GM23338 (cell line): Measurements from ENCODE around the gene CWC22.
"Not testable (repeated sequence)": the region's sequence is repeated elsewhere in the genome, so short reads cannot be mapped to it uniquely, and the experiment has no call there.

Source experiments
- EZH2 ChIP-seq: fragments of 200-600 bp; sonication (generic); IDR thresholded peaks from one replicate; pipeline ENCODE4 v1.8.0; 2017; ENCODE audit warnings: antibody characterized with exemption, mild to moderate bottlenecking, low read depth; ENCODE audit not compliant: unreplicated experiment
- POLR2AphosphoS5 ChIP-seq: IDR thresholded peaks from 2 replicates; pipeline ENCODE4 v1.6.1; 2016; ENCODE audit warnings: antibody characterized with exemption, low read depth
- TF ChIP-seq, protein P1 (sequence below), 2 experiments: fragments of 200-600 bp in 1 of 2; sonication (generic) in 1 of 2; conservative IDR thresholded peaks; 2 replicates each; pipeline versions ENCODE4 v1.5.1 to v1.6.1; 2016 to 2017; ENCODE audit warnings: antibody characterized with exemption in 2 of 2, low read depth in 2 of 2, mild to moderate bottlenecking in 2 of 2, moderate library complexity in 1 of 2
- TF ChIP-seq, protein P2 (sequence below): IDR thresholded peaks from one replicate; pipeline ENCODE4 v1.6.1; 2018; ENCODE audit warnings: antibody characterized with exemption; ENCODE audit not compliant: unreplicated experiment

DNA sequence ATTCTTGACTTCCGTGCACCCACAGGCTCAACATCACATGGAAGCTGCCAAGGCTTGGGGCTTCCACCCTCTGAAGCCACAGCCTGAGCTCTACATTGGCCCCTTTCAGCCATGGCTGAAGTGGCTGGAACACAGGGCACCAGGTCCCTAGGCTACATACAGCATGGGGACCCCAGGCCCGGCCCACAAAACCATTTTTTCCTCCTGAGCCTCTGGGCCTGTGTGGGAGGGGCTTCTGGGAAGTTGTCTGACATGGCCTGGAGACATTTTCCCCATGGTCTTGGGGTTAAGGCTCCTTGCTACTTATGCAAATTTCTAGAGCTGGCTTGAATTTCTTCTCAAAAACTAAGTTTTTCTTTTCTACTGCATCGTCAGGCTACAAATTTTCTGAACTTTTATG is 77.1 kb downstream of the CWC22 start:
- TF ChIP-seq, protein P1, sequence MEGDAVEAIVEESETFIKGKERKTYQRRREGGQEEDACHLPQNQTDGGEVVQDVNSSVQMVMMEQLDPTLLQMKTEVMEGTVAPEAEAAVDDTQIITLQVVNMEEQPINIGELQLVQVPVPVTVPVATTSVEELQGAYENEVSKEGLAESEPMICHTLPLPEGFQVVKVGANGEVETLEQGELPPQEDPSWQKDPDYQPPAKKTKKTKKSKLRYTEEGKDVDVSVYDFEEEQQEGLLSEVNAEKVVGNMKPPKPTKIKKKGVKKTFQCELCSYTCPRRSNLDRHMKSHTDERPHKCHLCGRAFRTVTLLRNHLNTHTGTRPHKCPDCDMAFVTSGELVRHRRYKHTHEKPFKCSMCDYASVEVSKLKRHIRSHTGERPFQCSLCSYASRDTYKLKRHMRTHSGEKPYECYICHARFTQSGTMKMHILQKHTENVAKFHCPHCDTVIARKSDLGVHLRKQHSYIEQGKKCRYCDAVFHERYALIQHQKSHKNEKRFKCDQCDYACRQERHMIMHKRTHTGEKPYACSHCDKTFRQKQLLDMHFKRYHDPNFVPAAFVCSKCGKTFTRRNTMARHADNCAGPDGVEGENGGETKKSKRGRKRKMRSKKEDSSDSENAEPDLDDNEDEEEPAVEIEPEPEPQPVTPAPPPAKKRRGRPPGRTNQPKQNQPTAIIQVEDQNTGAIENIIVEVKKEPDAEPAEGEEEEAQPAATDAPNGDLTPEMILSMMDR (conservative IDR thresholded peaks at IDR 0.05; ENCODE audit: low read depth in 2 of 2): not testable (repeated sequence)
- TF ChIP-seq POLR2AphosphoS5, EZH2: not testable (repeated sequence)
- TF ChIP-seq, protein P2, sequence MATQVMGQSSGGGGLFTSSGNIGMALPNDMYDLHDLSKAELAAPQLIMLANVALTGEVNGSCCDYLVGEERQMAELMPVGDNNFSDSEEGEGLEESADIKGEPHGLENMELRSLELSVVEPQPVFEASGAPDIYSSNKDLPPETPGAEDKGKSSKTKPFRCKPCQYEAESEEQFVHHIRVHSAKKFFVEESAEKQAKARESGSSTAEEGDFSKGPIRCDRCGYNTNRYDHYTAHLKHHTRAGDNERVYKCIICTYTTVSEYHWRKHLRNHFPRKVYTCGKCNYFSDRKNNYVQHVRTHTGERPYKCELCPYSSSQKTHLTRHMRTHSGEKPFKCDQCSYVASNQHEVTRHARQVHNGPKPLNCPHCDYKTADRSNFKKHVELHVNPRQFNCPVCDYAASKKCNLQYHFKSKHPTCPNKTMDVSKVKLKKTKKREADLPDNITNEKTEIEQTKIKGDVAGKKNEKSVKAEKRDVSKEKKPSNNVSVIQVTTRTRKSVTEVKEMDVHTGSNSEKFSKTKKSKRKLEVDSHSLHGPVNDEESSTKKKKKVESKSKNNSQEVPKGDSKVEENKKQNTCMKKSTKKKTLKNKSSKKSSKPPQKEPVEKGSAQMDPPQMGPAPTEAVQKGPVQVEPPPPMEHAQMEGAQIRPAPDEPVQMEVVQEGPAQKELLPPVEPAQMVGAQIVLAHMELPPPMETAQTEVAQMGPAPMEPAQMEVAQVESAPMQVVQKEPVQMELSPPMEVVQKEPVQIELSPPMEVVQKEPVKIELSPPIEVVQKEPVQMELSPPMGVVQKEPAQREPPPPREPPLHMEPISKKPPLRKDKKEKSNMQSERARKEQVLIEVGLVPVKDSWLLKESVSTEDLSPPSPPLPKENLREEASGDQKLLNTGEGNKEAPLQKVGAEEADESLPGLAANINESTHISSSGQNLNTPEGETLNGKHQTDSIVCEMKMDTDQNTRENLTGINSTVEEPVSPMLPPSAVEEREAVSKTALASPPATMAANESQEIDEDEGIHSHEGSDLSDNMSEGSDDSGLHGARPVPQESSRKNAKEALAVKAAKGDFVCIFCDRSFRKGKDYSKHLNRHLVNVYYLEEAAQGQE: not testable (repeated sequence)
